Testis (tissue), 2 donors: ENCODE results near the gene SERGEF.

ENCODE experiments used
- CTCF ChIP-seq, 3 experiments: fragments of 450-650 bp in 2 of 3; fragments of 200-600 bp in 1 of 3; sonication (generic) in 1 of 3; IDR thresholded peaks; one replicate each; pipeline ENCODE4 v1.5.1; 2016 to 2019; ENCODE audit warnings: antibody characterized with exemption in 3 of 3, mild to moderate bottlenecking in 2 of 3, moderate library complexity in 1 of 3
- POLR2A ChIP-seq: fragments of 450-650 bp; IDR thresholded peaks from one replicate; pipeline ENCODE4 v1.6.1; 2017; ENCODE audit warnings: antibody characterized with exemption, mild to moderate bottlenecking, moderate library complexity

DNA sequence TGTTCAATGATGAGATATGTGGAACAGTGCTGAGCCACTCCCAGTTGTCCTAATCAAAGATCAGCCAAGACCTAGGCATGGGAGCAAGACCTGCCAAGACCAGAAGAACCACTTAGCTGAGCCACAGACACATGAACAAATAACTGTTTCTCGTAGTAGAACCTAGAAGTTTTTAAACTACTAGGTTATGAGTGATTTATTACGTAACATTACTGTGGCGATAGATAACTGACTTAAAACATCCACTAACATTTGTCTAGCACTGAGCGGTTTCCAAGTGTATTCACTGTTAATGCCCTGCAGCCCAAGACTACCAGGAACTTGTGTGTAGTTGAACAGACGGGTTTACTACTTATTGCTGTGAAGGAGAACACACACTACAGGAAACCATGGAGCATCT, 120.4 kb downstream of the SERGEF start:
- no peak for TF ChIP-seq CTCF (IDR thresholded peaks at IDR 0.05)
- TF ChIP-seq POLR2A = no peak
